AG04450 (cell line): ENCODE data around the gene MORN1. TPM values are rescaled to one million over a fixed set of nuclear protein-coding genes. Genes with fewer than 3 reads are reported as not detected.

ENCODE experiments used
- CTCF ChIA-PET: fragments of 300-600, 350-600 bp; formaldehyde crosslinking; extraction: SDS; loops from one replicate; lab custom pipeline; 2022; ENCODE audit warnings: antibody characterized with exemption, inconsistent platforms; lab: Charles Lee
- POLR2A ChIA-PET: fragments of 350-600 bp; formaldehyde crosslinking; extraction: SDS; loops from one replicate; lab custom pipeline; 2021; ENCODE audit warnings: antibody characterized with exemption, inconsistent platforms; lab: Yijun Ruan, JAX
- DNase-seq: peaks from one replicate; pipeline ENCODE4 v3.0.0-alpha.2; 2011; ENCODE audit warnings: low read depth, low spot score
- H3K27ac ChIP-seq: one replicate; pipeline ENCODE4 v1.5.1; 2012; ENCODE audit warnings: low read depth, low read length, control low read depth
- H3K27me3 ChIP-seq: one replicate; pipeline ENCODE4 v1.6.0; 2012; ENCODE audit warnings: low read length; ENCODE audit not compliant: control insufficient read depth, insufficient read depth
- H3K4me3 ChIP-seq: 2 replicates; pipeline ENCODE4 v1.5.1; 2011; ENCODE audit warnings: mild to moderate bottlenecking, low read depth, low read length, control low read depth
- H3K9me3 ChIP-seq: 2 replicates; pipeline ENCODE4 v1.5.1; 2012; ENCODE audit warnings: low read length; ENCODE audit not compliant: control insufficient read depth, insufficient read depth
- CTCF ChIP-seq: IDR thresholded peaks from 2 replicates; pipeline ENCODE4 v1.5.1; 2011; ENCODE audit warnings: low read depth, low read length, control low read depth, inconsistent platforms
- polyA plus RNA-seq: library from polyadenylated mRNA; depleted of rRNA; stranded (reverse); fragments of >200 nt; gene quantifications from 2 replicates; pipeline ENCODE4 v1.2.3, GENCODE V29; 2011

Gene MORN1
- polyA plus RNA-seq, 1 experiment, result 3.6 TPM

GRCh38 chr1:2302292-2302925 is 88.9 kb downstream of the MORN1 start:
- H3K27me3 ChIP-seq, result no peaks in the 10 kb centered on the region
- POLR2A ChIA-PET, result no interaction called here
- no peak overlapping the region for H3K27ac ChIP-seq
- no peak for TF ChIP-seq CTCF
- no peaks in the 10 kb centered on the region; the same call in 1 of the 2 replicates for H3K9me3 ChIP-seq
- DNase-seq, result no peak
- CTCF ChIA-PET, result interaction anchor here (2.3 kb wide), 1 partner anchor 10 kb away, joined by 7 read pairs; no protein-coding TSS in a partner anchor
- no peak overlapping the region for H3K4me3 ChIP-seq

GRCh38 chr1:2301607-2302291 is 89.6 kb downstream of the MORN1 start:
- POLR2A ChIA-PET, result interaction anchor here (1.2 kb wide), 1 partner anchor 74 kb away, joined by 3 read pairs; no protein-coding TSS in a partner anchor
- no peaks in the 10 kb centered on the region; the same call in 1 of the 2 replicates for H3K9me3 ChIP-seq
- no peak for TF ChIP-seq CTCF
- H3K27ac ChIP-seq, result peak overlapping the region; percentile 40
- H3K4me3 ChIP-seq, result no peak overlapping the region
- no peaks in the 10 kb centered on the region for H3K27me3 ChIP-seq
- CTCF ChIA-PET, result interaction anchor here (0.9 to 2.3 kb wide), 3 partner anchors 11 to 107 kb away, joined by 3 to 11 read pairs (median 7); partner anchors contain the start of gene FAAP20
- no peak for DNase-seq

- ChIA-PET CTCF (interaction anchor here (0.9 to 2.2 kb wide), 2 partner anchors 14 to 106 kb away, joined by 3 to 11 read pairs; partner anchors contain the start of gene FAAP20), POLR2A (interaction anchor here (0.5 to 1.2 kb wide), 2 partner anchors 73 to 76 kb away, joined by 3 to 4 read pairs; no protein-coding TSS in a partner anchor)
- Histone ChIP-seq H3K27me3 (no peaks in the 10 kb centered on the region), H3K9me3 (no peaks in the 10 kb centered on the region; the same call in 1 of the 2 replicates), H3K27ac (peak overlapping the region; percentile 40), H3K4me3 (no peak overlapping the region)
- DNase-seq, result no peak
- no peak for TF ChIP-seq CTCF
Observed at GRCh38 chr1:2300851-2301606, 90.3 kb downstream of the MORN1 start.

GRCh38 chr1:2300004-2300771 is 91.2 kb downstream of the MORN1 start:
- Histone ChIP-seq H3K27me3 (no peaks in the 10 kb centered on the region), H3K4me3 (no peak overlapping the region), H3K27ac (peak overlapping the region; percentile 40), H3K9me3 (no peaks in the 10 kb centered on the region; the same call in 1 of the 2 replicates)
- POLR2A ChIA-PET, result interaction anchor here (0.5 to 1.2 kb wide), 4 partner anchors 17 to 518 kb away, joined by 3 read pairs; no protein-coding TSS in a partner anchor
- CTCF ChIA-PET, result interaction anchor here (1.2 to 2.2 kb wide), 3 partner anchors 15 to 105 kb away, joined by 3 to 11 read pairs (median 5); no protein-coding TSS in a partner anchor
- no peak for DNase-seq
- TF ChIP-seq CTCF, result no peak
